Right lung (tissue), 5 donors: Measurements from ENCODE around the gene GYPC. TPM values are rescaled to one million over a fixed set of nuclear protein-coding genes. Genes with fewer than 3 reads are reported as not detected.
A peak's percentile ranks its signal among the peaks of the same experiment; 100 is the strongest.
"Not testable (repeated sequence)": the region's sequence is repeated elsewhere in the genome, so short reads cannot be mapped to it uniquely, and the experiment has no call there.

Experiments
- DNase-seq, 2 donors: peaks; one replicate each; pipeline ENCODE4 v3.0.0-alpha.2; 2013
- polyA plus RNA-seq, 5 donors: library from polyadenylated mRNA; unstranded; fragments of 120-200 nt; gene quantifications; one replicate each; pipeline versions ENCODE4 v1.2.1 to v1.2.3, GENCODE V29; 2013; ENCODE audit warnings: inconsistent platforms in 1 of 5, low replicate concordance in 1 of 5; ENCODE audit not compliant: insufficient read length in 5 of 5, insufficient read depth in 1 of 5

Gene GYPC
- polyA plus RNA-seq, 5 donors = 57.8 to 84.0 (median 76.0) TPM

GRCh38 chr2:126647714-126648344, 8.1 kb upstream of the GYPC start:
- not testable (repeated sequence) for DNase-seq

GRCh38 chr2:126648345-126648786, 7.6 kb upstream of the GYPC start:
- not testable (repeated sequence) for DNase-seq

- no peak for DNase-seq
Observed at GRCh38 chr2:126649101-126649500, 6.9 kb upstream of the GYPC start.

- DNase-seq = no peak
Observed at GRCh38 chr2:126650994-126651393, 5.0 kb upstream of the GYPC start.

GRCh38 chr2:126652323-126652891, 3.6 kb upstream of the GYPC start:
- no peak for DNase-seq

GRCh38 chr2:126653109-126653508, 2.8 kb upstream of the GYPC start:
- peak in 1 of 2 donors; percentile 30 for DNase-seq

GRCh38 chr2:126653761-126654160, 2.2 kb upstream of the GYPC start:
- peak in 1 of 2 donors; percentile 18 for DNase-seq

GRCh38 chr2:126655051-126655450, 907 bp upstream of the GYPC start:
- DNase-seq = no peak

- DNase-seq = peak; percentile 51 to 68
Observed at GRCh38 chr2:126656431-126657147, 631 bp downstream of the GYPC start.

GRCh38 chr2:126657148-126657635, 1.2 kb downstream of the GYPC start:
- DNase-seq = peak in 1 of 2 donors; percentile 29

- peak; percentile 60 to 71 for DNase-seq
Observed at GRCh38 chr2:126657636-126658318, 1.8 kb downstream of the GYPC start.

GRCh38 chr2:126658319-126658904, 2.5 kb downstream of the GYPC start:
- DNase-seq = no peak

GRCh38 chr2:126658905-126659561, 3.1 kb downstream of the GYPC start:
- peak; percentile 31 to 45 for DNase-seq

- no peak for DNase-seq
Observed at GRCh38 chr2:126659562-126660467, 3.9 kb downstream of the GYPC start.

GRCh38 chr2:126660971-126661370, 5.0 kb downstream of the GYPC start:
- no peak for DNase-seq

GRCh38 chr2:126661702-126662500, 5.9 kb downstream of the GYPC start:
- DNase-seq = no peak

- no peak for DNase-seq
Observed at GRCh38 chr2:126662621-126663020, 6.7 kb downstream of the GYPC start.

- DNase-seq = no peak
Observed at GRCh38 chr2:126663184-126663963, 7.4 kb downstream of the GYPC start.
